ENCODE results near the gene PTDSS2. TPM values are rescaled to one million over a fixed set of nuclear protein-coding genes. Genes with fewer than 3 reads are reported as not detected.
"Not testable (repeated sequence)": the region's sequence is repeated elsewhere in the genome, so short reads cannot be mapped to it uniquely, and the experiment has no call there.

PTDSS2 gene
- polyA plus RNA-seq, 5 donors = 21.2 to 31.5 (median 25.8) TPM

GRCh38 chr11:468036-468435 is 18.0 kb downstream of the PTDSS2 start:
- DNase-seq = no peak

GRCh38 chr11:468493-468892 is 18.4 kb downstream of the PTDSS2 start:
- DNase-seq = no peak

- DNase-seq = not testable (repeated sequence)
These were observed 19.1 kb downstream of the PTDSS2 start for GRCh38 chr11:469026-469683.

GRCh38 chr11:469684-470560 is 19.8 kb downstream of the PTDSS2 start:
- DNase-seq = peak; percentile 59 to 71

GRCh38 chr11:471468-472145 is 21.5 kb downstream of the PTDSS2 start:
- DNase-seq = no peak

GRCh38 chr11:472272-472671 is 22.2 kb downstream of the PTDSS2 start:
- no peak for DNase-seq

GRCh38 chr11:472816-473215 is 22.7 kb downstream of the PTDSS2 start:
- no peak for DNase-seq

- DNase-seq = no peak
These were observed 23.3 kb downstream of the PTDSS2 start for GRCh38 chr11:473415-473814.

- DNase-seq = no peak
These were observed 24.1 kb downstream of the PTDSS2 start for GRCh38 chr11:473962-474785.

- no peak for DNase-seq
These were observed 24.9 kb downstream of the PTDSS2 start for GRCh38 chr11:474914-475506.

- DNase-seq = no peak
These were observed 25.9 kb downstream of the PTDSS2 start for GRCh38 chr11:475941-476340.

- no peak for DNase-seq
These were observed 26.3 kb downstream of the PTDSS2 start for GRCh38 chr11:476416-476815.

- no peak for DNase-seq
These were observed 27.1 kb downstream of the PTDSS2 start for GRCh38 chr11:477052-477715.

GRCh38 chr11:479311-479710 is 29.2 kb downstream of the PTDSS2 start:
- DNase-seq = no peak

GRCh38 chr11:484616-485015 is 34.5 kb downstream of the PTDSS2 start:
- DNase-seq = no peak

- no peak for DNase-seq
These were observed 36.1 kb downstream of the PTDSS2 start for GRCh38 chr11:486189-486588.

GRCh38 chr11:487571-488021 is 37.5 kb downstream of the PTDSS2 start:
- no peak for DNase-seq

- no peak for DNase-seq
These were observed 38.0 kb downstream of the PTDSS2 start for GRCh38 chr11:488062-488461.

GRCh38 chr11:488579-488978 is 38.5 kb downstream of the PTDSS2 start:
- DNase-seq = no peak

GRCh38 chr11:488992-489391 is 38.9 kb downstream of the PTDSS2 start:
- DNase-seq = no peak
